Raji (cell line): ENCODE results near the gene VDR.

ENCODE experiments used
- POLR2A ChIP-seq: IDR thresholded peaks from 2 replicates; pipeline ENCODE4 v1.6.1; 2011; ENCODE audit warnings: low read depth, low read length, control low read depth; ENCODE audit not compliant: insufficient read depth

Gene VDR

GRCh38 chr12:47856721-47857575 lies 47.8 kb downstream of the VDR start:
- TF ChIP-seq POLR2A, result no peak

GRCh38 chr12:47856094-47856493 lies 48.7 kb downstream of the VDR start:
- TF ChIP-seq POLR2A, result no peak

GRCh38 chr12:47855502-47855901 lies 49.3 kb downstream of the VDR start:
- TF ChIP-seq POLR2A, result no peak

GRCh38 chr12:47854531-47854930 lies 50.3 kb downstream of the VDR start:
- no peak for TF ChIP-seq POLR2A

- no peak for TF ChIP-seq POLR2A
Observed at GRCh38 chr12:47852096-47852571, 52.7 kb downstream of the VDR start.

- no peak for TF ChIP-seq POLR2A
Observed at GRCh38 chr12:47851303-47851952, 53.4 kb downstream of the VDR start.

GRCh38 chr12:47850153-47851084 lies 54.4 kb downstream of the VDR start:
- no peak for TF ChIP-seq POLR2A

GRCh38 chr12:47849261-47849660 lies 55.5 kb downstream of the VDR start:
- no peak for TF ChIP-seq POLR2A

GRCh38 chr12:47848853-47849252 lies 55.9 kb downstream of the VDR start:
- TF ChIP-seq POLR2A, result no peak

- no peak for TF ChIP-seq POLR2A
Observed at GRCh38 chr12:47846294-47846996, 58.3 kb downstream of the VDR start.

GRCh38 chr12:47845081-47845480 lies 59.7 kb downstream of the VDR start:
- TF ChIP-seq POLR2A, result no peak

GRCh38 chr12:47844264-47845019 lies 60.4 kb downstream of the VDR start:
- no peak for TF ChIP-seq POLR2A

- no peak for TF ChIP-seq POLR2A
Observed at GRCh38 chr12:47843226-47843980, 61.4 kb downstream of the VDR start.
